Measurements from ENCODE around the gene ACAA1. TPM values are rescaled to one million over a fixed set of nuclear protein-coding genes. Genes with fewer than 3 reads are reported as not detected.

Gene ACAA1
- total and polyA plus RNA-seq, 2 of the 4 experiments (the other 2 are of a cell fraction) = 30.8 to 62.4 TPM

GRCh38 chr3:38150780-38151528 lies 14.0 kb upstream of the ACAA1 start:
- CTCF ChIA-PET = no interaction called here
- 57 to 100% methylated on average over 1 to 2 of the region's 3 CpGs for WGBS, 2 experiments (ENCODE audit: extremely low coverage in 2 of 2, insufficient read length in 1 of 2)
- Histone ChIP-seq H4K5ac (ENCODE audit: low read depth, low read length) (no peak overlapping the region; the same call in 1 of the 2 replicates), H4K20me1 (ENCODE audit: insufficient read depth, low read length) (no peaks in the 10 kb centered on the region), H3K79me1 (ENCODE audit: low read depth in 1 of 2, low read length in 2 of 2) (no peaks in the 10 kb centered on the region), H3K4ac (ENCODE audit: low read depth, low read length) (no peak overlapping the region), H3K18ac (ENCODE audit: low read depth, low read length) (no peak overlapping the region), H3K27ac (ENCODE audit: insufficient read depth, low read length) (no peak overlapping the region), H3K14ac (replicated peaks; ENCODE audit: low read depth, low read length) (no peak overlapping the region), H3K9me3 (ENCODE audit: control insufficient read depth, insufficient read depth, low read length) (peaks cover 3% of the 10 kb centered on the region; the same call in 1 of the 2 replicates), H2BK20ac (ENCODE audit: low read depth, low read length) (no peak overlapping the region), H3K23ac (ENCODE audit: low read depth, low read length) (no peak overlapping the region; the same call in 1 of the 2 replicates), H3K9me1 (ENCODE audit: insufficient read depth, low read length) (no peaks in the 10 kb centered on the region), H3K4me3 (ENCODE audit: insufficient read depth, low read depth, low read length) (no peak overlapping the region), H3K36me3 (ENCODE audit: control insufficient read depth, insufficient read depth, low read length) (no peaks in the 10 kb centered on the region), H2AK9ac (replicated peaks; ENCODE audit: low read depth, low read length, poor library complexity) (no peak overlapping the region), H3K27me3 (ENCODE audit: control insufficient read depth, insufficient read depth, low read length) (no peaks in the 10 kb centered on the region), H3K4me2 (ENCODE audit: low read depth, low read length) (no peak overlapping the region), H2AK5ac (ENCODE audit: low read depth, low read length) (no peak overlapping the region), H2BK120ac (ENCODE audit: low read depth, low read length) (no peak overlapping the region), H4K91ac (ENCODE audit: insufficient read depth, low read depth, low read length) (no peak overlapping the region), H2AFZ (replicated peaks; ENCODE audit: low read length, poor library complexity) (no peak overlapping the region), H3K4me1 (ENCODE audit: control insufficient read depth, insufficient read depth, low read length) (no peaks in the 10 kb centered on the region), H2BK15ac (ENCODE audit: low read depth, low read length) (no peak overlapping the region), H3K9ac (ENCODE audit: low read depth, low read length) (no peak overlapping the region), H3K56ac (ENCODE audit: extremely low read depth, insufficient read depth, low read length) (no peak overlapping the region), H2BK5ac (ENCODE audit: low read depth, low read length, poor library complexity, severe bottlenecking) (no peak overlapping the region), H4K8ac (ENCODE audit: low read depth in 2 of 2, low read length in 2 of 2) (no peak overlapping the region)
- TF ChIP-seq RCOR1 (IDR thresholded peaks at IDR 0.05; ENCODE audit: insufficient replicate concordance, low read length) (no peak), FOS (IDR thresholded peaks at IDR 0.05; ENCODE audit: low read depth, low read length) (no peak), ELK1 (IDR thresholded peaks at IDR 0.05; ENCODE audit: borderline replicate concordance, low read depth, low read length) (no peak), CTCF (conservative IDR thresholded peaks at IDR 0.05; ENCODE audit: low read depth, low read length) (no peak), CHD1 (IDR thresholded peaks at IDR 0.05; ENCODE audit: low read depth, low read length) (no peak), MAZ (IDR thresholded peaks at IDR 0.05; ENCODE audit: borderline replicate concordance, low read depth, low read length) (no peak)
- ATAC-seq (ENCODE audit: low read depth) (no peak), DNase-seq (no peak)
- intact Hi-C loops (cut with micrococcal nuclease) (no loop called here), in situ Hi-C loops (cut with MboI; ENCODE audit: low sequenced_read_pairs) (no loop called here), dilution Hi-C loops (cut with HindIII; ENCODE audit: low sequenced_read_pairs, unreplicated experiment) (no loop called here)
- BruUV-seq (replicated peaks) = no TSS peak
- POLR2A ChIA-PET (ENCODE audit: unreplicated experiment) = no interaction called here
